HG03469 (cell line): ENCODE data around the gene ST3GAL4.

Source experiments
- ATAC-seq: cut with Tn5 transposase; IDR thresholded peaks from one replicate; pipeline ENCODE4 v1.9.1; 2021; ENCODE audit warnings: mild to moderate bottlenecking, moderate library complexity, moderate number of reproducible peaks; ENCODE audit not compliant: unreplicated experiment

ST3GAL4 gene

DNA sequence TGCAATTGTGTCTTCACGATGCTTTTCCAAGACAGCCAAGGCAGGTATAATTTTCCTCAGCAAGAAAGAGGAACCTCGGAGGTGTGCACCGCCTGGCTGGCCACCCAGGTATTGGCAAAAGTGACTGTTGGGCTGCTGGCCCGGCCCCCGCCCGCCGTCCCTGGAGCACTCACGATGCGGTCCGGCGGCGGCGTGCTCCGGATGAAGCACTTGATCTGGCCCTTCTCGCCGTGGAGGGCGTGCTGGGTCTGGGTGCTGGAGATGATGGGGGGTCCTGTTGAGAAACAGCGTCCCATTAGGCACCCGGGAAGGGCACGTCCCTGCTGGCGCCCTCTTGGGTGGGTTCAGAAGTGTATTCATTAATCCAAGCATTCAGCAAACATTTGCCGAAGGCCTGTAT, 84.8 kb downstream of the ST3GAL4 start:
- ATAC-seq, result no peak

DNA sequence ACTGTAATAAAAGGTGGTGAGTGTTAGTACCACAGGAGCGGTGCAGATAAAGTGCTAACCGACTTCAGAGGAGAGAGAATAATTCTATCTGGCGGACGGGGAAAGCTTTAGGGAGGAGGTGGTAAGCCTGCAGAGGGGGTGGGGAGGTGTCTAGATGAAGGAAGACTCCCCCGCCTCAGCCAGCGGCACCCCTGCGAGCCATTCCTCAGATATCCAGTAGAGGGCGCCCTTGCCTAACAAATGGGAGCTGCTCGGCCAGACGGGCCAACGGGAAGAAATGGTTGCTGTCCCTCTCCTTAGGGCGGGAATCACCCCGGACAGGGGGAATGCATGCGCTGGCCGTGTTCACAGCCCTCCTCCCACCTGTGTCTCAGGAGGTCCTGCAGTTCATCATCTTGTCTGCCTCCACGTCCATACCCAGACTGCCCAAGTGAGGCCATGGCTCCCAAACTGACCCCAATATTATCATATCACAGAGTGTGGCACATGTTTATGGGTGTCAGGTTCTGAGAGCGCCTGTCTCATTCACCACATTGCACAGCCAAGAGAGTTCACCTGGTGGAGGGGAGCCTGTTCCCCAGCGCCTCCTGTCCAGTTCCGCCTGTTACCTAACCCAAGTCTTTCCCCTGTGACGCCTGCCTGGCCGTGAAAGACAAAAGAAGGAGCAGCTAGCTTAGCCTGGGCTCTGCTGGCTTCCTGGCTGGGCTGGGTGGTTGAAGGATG, 85.5 kb downstream of the ST3GAL4 start:
- peak; percentile 45 for ATAC-seq

DNA sequence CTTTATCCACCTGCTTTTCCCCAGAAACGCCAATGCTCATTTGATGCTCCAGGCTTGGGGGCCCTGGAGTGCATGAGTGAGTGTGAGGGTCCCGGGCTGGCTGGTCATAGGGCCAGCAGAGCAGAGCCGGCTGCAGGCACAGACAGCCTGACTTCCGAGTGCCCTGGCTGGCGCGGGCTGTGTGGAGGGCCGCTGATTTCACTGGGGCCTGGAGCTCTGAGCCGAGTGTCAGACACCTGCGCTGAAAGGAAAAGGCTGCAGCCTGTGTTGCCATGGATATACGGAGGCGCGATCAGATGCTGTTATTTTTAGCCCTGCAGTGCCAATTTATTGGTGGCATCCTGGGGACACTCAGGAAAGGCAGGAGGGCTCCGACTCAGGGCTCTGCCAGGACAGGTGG, 87.6 kb downstream of the ST3GAL4 start:
- no peak for ATAC-seq

DNA sequence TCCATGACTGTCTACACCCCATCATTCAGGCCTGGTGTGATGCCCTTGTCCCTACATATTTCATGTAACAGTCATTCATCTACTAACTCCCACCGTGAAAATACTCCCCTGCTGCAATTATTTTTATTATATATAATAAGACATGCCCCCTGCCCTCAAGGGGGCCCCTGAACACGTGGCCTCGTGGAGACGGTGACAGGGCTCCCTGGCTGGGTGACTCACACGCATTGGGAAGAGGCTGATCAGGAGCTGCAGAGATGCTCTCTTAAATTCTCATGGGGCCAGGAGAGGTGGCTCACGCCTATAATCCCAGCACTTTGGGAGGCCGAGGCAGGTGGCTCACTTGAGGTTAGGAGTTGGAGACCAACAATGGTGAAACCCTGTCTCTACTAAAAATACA, 88.6 kb downstream of the ST3GAL4 start:
- ATAC-seq, result no peak

DNA sequence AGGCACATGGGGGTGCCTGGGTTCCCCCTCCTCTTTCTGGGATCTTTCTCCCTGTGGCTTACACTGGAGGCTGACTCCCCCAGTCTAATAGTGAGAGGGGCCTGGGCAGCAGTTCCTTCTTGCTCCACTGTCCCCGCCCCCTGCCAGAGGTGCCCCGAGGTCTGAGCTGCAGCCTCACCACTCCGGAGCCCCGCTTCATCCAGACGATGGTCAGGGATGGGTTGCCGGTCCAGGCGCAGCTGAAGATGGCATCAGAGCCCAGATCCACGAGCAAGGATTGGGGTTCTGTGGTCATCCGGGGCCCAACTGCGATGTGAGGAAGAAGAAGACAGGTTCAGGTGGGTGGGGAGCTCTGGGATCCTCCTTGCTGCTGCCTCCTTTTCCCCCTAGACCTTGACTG, 91.1 kb downstream of the ST3GAL4 start:
- ATAC-seq, result no peak

DNA sequence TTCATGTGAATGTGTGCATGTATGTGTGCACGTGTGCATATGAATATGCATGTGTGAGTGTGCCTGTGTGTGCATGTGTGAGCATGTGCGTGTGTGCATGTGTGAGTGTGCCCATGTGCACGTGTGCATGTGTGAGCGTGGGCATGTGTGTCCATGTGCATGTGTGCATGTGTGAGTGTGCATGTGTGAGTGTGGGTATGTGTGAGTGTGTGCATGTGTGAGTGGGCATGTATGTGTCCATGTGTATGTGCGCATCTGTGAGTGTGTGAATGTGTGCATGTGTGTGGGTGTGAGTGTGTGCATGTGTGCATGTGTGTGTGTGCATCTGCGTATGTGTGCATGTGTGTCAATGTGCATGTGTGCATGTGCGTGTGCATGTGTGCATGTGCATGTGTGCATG, 94.7 kb downstream of the ST3GAL4 start:
- ATAC-seq, result no peak

DNA sequence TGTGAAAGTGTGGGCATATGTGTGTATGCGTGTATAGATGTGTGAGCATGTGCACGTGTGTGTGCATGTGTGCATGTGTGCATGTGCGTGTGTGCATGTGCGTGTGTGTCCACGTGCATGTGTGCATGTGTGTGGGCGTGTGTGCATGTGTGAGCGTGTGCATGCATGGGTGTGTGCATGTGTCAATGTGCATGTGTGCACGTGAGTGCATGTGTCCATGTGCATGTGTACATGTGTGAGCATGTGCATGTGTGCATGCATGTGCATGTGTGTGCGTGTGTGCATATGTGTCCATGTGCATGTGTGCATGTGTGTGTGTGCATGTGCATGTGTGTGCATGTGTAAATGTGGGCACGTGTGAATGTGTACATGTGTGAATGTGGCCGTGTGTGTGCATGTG, 95.3 kb downstream of the ST3GAL4 start:
- ATAC-seq, result no peak

DNA sequence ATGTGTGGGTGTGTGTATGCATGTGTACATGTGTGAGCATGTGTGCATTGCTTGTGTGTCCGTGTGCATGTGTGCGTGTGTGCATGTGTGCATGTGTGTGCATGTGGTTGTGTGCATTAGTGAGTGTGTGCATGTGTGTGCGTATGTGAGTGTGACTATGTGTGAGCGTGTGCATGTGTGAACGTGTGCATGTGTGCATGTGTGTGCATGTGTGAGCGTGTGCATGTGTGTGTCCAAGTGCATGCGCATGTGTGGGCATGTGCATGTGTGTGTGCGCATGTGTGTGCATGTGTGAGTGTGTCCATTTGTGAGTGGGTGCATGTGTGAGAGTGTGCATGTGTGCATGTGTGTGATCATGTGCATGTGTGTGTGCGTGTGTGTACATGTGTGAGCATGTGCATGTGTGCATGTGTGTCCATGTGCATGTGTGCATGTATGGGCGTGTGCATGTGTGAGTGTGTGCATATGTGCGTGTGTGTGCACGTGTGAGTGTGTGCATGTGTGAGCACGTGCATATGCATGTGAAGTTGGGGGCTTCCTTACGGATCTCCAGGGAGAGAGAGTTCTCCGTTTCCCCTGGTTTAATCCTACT, 95.8 kb downstream of the ST3GAL4 start:
- no peak for ATAC-seq

DNA sequence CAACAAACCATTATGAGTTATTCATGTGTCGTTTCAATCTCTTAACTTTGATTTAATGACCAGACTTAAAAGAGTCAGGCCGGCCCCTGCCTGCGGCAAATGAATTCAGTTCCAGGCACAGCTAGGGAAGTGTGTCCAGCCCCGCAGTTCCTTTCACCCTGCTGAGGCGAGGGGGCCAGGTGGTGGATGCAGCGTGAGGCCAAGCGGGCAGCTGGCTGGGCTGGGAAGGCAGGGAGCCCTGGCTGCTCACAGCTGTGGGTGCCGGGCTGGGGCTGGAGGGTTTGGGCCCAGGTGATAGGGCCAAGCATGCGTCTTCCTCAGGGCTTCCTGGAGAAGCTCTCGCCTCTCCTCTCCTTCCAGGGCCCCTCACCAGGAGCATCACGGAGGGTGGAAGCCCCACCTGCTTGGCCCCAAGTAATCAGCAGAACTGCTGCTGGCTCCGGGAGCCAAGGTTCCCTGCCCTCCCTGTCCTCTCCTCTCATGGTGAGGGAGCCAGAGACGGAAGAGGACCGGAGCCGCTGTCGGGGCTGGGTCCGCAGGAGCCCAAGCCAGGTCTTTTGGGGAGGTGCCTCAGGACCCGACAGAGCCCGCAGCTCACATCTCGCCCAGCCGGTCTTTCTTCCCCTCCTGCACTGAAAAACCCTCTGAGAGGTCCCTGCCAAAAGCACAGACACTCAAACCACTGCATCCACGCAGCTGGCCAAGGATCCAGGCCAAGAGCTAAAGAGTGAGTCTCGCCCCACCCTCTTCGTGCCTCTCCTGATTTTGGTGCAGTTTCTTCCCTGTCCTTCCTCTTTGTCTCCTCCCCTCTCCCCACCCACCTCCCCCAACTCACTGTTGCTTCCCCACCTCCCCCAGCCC, 97.0 kb downstream of the ST3GAL4 start:
- ATAC-seq, result no peak

DNA sequence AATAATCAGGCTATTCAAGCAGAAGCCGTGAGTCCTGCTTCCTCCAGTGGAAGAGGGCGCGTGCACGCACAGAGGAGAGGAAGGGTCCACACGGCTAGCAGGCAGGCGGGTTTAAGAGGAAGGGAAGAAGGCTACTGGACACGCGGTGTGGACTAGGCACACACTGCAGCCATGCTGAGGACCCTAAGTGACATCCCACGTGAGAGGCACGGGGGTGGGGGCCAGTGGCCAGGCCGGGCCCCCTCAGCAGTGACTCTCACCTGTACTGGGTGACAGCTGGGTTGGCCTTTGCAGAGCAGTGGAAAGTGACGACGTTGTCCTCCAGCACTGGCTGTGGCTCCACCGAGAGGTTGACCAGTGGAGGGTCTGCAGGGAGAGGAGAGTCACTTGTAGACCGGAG, 100.6 kb downstream of the ST3GAL4 start:
- ATAC-seq, result no peak

DNA sequence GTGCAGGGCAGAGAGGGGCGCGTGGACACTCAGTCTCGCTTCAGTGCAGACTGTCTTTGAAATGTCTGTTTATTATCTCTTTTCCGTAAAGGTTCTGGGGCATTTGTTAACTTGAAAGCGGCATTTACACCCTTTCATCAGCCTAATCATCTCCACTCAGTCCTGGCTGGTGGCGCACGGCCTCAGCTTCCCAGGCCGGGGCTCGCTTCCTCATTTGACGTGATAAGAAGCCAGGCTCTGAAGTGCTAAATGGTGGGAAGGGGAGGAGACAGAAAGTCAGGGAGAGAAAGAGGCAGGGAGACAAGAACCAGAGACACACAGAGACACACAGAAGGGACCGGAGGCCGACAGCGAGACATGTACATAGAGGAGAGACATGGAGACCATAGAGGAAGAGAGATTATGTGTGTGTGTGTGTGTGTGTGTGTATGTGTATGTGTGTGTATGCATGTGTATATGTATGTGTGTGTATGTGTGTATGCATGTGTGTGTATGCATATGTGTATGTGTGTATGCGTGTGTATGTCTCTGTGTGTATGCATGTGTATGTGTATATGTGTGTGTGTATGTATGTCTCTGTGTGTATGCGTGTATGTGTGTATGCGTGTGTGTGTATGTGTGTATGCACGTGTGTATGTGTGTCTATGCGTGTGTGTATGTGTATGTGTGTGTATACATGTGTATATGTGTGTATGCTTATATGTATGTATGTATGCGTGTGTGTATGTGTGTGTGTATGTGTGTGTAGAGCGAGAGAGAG, 101.5 kb downstream of the ST3GAL4 start:
- ATAC-seq, result no peak

DNA sequence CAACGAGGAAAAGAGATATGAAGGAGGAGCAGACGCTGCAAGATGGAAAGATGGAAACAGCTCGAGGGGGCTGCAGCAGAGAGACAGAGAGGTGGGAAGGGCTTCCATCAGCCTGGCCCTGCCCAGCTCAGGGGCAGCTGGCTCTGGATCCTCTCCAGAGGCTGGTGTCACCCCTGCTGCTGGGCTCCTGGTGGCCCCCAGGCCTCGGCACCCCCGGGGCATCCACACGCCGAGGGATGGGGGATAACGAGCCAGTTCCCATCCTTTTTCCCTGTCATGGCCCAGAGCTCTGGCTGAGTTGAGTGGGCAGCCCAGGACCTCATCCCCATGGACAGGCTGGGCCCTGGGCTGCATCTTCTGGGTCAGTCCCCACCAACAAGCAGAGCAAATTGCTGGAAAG, 102.3 kb downstream of the ST3GAL4 start:
- ATAC-seq, result no peak

DNA sequence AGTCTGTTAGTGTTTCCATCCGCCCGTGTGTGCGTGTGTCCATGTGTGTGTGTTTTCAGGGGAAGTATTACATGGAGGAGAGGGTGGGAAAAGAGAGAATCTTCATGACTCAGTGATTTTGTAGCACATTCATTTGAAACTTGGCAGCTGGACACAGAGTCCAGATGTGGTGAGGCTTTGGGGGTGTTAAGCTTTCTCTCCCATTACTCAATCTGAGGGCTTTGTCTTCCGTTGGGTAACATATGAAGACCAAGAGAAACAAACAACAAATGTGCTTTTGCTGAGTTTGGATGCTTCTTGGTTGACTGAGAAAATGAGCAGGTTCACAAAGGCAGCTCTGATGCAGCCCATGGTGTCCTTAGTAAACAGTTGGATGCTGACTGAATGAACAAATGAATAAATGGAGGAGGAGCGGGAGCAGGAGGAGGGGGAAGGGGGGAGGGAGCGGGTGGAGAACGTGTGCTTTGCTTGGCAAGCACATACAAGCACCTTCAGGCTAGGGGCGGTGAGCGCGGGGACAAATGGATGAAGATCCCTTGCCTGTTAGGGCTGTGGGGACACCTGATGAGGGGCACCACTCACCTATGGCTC, 104.3 kb downstream of the ST3GAL4 start:
- ATAC-seq, result no peak

DNA sequence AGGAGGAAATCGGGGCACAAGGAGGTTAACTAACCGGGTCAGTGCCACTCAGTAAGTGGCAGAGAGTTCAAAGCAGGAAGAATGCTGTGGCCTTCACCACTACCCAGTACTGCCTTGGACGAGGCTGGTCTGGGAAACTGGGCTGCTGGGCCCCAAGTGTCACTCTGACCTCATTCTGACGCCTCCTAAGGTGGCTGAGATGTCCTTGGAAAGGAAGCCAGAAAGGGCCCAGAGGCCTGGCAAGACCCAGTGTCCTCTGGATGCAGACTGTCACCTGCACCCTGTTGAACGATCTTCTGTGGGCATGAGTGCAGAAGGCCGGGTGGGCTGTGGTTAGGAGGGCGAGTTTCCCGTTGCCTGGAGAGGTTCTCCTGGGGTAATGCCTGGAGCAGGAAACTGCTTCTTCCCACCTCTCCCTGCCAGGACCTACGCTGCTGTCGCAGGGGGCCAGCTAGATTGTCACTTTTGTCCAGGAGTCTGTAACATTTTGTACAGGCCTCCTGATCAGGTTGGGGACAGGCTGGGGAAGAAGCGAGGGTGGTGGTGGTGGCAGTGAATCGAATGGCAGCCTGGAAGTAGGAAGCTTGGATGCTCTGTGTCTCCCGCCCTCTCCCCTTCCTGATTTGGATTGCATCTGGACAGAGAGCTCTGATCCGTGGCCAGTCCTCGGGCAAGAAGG, 105.1 kb downstream of the ST3GAL4 start:
- ATAC-seq, result no peak

DNA sequence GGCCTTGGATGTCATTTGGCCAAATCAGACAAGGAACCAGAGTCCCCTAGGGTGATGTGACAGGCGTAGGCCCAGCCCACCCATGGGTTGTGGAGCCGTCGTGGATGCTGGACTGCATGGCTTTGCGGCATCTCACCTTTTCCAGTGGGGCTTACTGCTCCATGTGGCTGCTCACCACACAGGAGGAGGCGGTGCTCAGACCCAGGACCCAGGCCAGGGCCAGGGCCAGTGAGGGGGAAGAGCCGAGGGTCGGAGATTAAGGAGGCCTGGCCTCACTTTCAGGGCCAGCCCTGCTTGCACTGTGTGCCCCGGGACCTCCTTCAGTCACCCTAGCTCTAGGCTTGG, 105.6 kb downstream of the ST3GAL4 start:
- no peak for ATAC-seq

DNA sequence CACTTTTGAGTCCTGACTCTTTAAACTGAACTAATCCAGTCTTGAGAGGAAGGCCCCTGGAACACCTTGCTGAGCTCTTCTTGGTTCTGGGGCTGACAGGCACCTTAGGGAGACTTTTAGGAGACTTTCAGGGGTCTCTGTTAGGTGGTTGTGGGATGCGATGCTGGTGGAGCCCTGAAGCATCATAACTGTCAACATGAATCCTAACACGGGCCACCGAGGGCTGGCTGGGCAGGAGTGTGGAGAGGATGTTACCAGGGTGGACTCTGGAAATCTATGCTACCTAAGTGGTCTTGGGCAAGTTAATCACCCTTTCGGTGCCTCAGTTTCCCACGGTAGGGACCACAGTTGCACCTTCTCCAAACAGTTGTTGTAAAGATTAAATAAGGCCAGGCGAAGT, 106.5 kb downstream of the ST3GAL4 start:
- ATAC-seq, result no peak

DNA sequence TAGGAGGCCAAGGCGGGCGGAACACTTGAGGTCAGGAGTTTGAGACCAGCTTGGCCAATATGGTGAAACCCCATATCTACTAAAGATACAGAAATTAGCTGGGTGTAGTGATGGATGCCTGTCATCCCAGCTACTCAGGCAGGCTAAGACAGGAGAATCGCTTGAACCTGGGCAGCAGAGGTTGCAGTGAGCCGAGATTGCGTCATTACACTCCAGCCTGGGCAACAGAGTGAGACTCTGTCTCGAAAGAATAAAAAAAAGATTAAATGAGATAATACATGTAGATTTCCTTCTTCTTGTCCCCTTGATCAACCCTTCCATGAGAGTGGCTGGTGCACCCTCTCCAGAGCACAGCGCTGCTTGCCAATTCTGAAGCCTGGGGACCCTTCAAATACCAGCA, 106.9 kb downstream of the ST3GAL4 start:
- ATAC-seq, result no peak
